Inferior parietal cortex (tissue), 1 donor: Measurements from ENCODE around the gene PRIMPOL.
A peak's percentile ranks its signal among the peaks of the same experiment; 100 is the strongest.
"Not testable (repeated sequence)": the region's sequence is repeated elsewhere in the genome, so short reads cannot be mapped to it uniquely, and the experiment has no call there.

Experiments used
- DNase-seq: peaks from one replicate; pipeline ENCODE4 v3.0.0-alpha.2; 2016; ENCODE audit errors: extremely low spot score

PRIMPOL gene, protein sequence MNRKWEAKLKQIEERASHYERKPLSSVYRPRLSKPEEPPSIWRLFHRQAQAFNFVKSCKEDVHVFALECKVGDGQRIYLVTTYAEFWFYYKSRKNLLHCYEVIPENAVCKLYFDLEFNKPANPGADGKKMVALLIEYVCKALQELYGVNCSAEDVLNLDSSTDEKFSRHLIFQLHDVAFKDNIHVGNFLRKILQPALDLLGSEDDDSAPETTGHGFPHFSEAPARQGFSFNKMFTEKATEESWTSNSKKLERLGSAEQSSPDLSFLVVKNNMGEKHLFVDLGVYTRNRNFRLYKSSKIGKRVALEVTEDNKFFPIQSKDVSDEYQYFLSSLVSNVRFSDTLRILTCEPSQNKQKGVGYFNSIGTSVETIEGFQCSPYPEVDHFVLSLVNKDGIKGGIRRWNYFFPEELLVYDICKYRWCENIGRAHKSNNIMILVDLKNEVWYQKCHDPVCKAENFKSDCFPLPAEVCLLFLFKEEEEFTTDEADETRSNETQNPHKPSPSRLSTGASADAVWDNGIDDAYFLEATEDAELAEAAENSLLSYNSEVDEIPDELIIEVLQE

DNA sequence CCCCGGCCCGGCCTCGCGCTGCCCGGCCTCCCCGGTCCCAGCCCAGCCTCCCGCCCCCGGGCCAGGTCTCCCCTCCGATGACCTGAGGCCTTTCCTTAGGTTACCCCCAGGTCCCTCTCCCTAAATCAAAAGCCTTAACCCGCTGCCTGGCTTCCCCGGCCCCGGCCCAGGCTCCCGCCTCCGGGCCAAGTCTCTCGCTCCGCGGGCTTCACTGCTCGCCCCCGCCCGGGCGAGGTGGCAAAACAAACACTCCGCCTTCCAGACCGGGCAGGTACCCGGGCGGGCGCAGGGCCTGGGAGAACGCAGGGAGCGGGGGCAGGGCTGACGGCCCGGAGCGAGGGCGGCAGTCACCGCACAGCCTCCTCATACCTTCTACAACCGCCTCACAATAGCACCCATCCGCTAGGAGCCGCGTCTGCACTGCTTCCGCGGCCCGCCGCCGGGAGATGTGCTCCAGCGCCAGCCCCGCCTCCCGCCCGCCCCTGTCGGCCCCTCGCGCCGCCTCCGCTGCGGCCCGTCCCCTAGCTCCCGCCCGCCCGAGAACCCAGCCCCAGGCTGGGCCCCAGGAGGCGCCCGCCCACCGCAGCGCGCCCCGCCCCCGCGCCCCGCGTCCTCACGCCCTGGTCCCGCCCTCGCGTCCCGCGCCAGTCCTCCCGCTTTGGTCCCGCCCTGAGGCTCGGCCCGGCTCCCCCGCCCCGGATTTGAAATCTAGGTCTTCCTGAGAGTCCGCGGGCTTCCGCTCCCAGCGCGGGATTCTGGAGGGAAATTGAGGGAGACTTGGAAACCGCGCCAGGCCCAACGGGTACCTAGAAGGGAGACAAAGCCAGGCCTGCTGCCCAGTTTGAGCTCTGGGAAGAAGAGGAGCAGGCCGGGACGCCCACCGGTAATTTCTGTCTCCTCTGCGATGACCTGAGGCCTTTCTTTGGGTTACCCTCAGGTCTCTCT is at the start of gene PRIMPOL, which contains the start of gene CASP3:
Gene PRIMPOL, plus strand, starts transcription at position 713 of the 945 bp plus-strand sequence. CDS start 7,403 bp downstream, outside the sequence.
Gene CASP3, minus strand, starts transcription at position 422 of the 945 bp plus-strand sequence. CDS start 10,994 bp downstream, outside the sequence.
- peak; percentile 88 for DNase-seq

DNA sequence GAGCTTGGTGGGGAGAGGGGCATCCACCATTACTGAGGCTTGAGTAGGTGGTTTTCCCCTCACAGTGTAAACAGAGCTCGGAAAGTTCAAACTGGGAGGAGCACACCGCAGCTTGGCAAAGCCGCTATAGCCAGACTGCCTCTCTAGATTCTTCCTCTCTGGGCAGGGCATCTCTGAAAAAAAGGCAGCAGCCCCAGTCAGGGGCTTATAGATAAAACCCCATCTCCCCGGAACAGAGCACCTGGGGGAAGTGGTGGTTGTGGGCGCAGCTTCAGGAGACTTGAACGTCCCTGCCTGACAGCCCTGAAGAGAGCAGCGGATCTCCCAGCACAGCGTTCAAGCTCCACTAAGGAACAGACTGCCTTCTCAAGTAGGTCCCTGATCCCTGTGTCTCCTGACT is 48.6 kb upstream of the PRIMPOL start:
- not testable (repeated sequence) for DNase-seq

DNA sequence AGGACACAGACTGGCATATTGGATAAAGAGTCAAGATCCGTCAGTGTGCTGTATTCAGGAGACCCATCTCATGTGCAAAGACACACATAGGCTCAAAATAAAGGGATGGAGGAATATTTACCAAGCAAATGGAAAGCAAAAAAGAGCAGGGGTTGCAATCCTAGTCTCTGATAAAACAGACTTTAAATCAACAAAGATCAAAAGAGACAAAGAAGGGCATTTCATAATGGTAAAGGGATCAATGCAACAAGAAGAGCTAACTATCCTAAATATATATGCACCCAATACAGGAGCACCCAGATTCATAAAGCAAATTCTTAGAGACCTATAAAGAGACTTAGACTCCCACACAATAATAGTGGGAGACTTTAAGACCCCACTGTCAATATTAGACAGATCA is 46.7 kb upstream of the PRIMPOL start:
- not testable (repeated sequence) for DNase-seq

DNA sequence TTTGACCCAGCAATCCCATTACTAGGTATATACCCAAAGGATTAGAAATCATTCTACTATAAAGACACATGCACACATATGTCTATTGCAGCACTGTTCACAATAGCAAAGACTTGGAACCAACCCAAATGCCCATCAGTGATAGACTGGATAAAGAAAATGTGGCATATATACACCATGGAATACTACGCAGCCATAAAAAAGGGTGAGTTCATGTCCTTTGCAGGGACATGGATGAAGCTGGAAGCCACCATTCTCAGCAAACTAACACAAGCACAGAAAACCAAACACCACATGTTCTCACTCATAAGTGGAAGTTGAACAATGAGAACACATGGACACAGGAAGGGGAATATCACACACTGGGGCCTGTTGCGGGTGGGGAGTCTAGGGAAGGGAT is 42.1 kb upstream of the PRIMPOL start:
- DNase-seq, result not testable (repeated sequence)

DNA sequence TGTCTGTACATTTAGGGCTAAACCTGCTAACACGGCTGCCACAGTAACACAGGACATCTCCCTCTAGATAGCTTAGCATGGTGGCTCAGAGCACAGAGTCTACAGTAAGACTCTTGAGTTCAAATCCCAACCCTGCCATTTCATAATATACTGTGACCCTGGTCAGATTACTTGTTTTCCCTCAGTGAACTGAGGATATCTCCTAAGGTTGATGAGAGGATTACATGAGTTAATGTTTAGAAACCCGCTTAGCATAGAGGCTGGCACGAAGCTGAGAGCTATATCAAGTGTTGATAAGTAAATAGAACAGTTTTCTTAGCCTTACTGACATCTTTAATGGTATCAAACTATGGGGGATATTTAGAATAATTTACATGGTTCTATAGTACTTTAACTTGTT is 37.5 kb upstream of the PRIMPOL start:
- no peak for DNase-seq

DNA sequence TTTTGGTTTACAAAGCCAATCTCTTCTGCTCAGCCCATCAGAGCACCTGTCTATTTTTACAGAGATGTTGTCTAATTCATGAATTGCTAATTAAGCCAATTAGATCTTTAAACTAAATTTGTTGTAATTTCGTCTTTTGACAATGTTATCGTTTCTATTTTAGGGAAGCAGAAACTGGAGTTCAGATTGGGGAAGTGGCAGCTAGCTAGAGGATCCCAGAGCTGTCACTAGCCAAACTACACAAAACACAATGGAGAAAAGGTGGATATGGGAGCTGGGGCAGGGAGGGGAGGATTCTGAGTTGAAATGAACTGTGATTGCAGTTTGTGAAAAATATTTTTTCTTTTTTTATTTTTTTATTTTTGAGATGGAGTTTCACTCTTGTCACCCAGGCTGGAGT is 36.1 kb upstream of the PRIMPOL start:
- DNase-seq, result no peak

DNA sequence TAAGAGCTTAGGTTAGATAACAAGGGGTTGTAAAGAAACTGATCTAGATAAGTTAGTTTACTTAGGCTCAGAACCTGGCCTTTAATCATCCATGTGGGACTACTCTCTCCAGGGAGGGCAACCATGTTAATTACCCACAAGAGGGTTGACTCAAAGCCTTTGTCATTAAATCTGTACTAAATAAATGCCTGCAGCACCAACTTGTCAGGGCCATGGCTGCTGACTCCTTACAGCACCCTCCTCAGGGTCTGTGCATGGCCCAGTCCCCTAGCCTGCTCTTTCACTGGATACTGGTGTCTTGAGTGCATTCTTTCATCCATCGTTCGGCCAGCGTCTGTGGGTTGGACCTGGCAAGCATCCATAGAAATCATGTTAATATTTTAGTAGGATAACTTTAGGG is 35.0 kb upstream of the PRIMPOL start:
- no peak for DNase-seq

DNA sequence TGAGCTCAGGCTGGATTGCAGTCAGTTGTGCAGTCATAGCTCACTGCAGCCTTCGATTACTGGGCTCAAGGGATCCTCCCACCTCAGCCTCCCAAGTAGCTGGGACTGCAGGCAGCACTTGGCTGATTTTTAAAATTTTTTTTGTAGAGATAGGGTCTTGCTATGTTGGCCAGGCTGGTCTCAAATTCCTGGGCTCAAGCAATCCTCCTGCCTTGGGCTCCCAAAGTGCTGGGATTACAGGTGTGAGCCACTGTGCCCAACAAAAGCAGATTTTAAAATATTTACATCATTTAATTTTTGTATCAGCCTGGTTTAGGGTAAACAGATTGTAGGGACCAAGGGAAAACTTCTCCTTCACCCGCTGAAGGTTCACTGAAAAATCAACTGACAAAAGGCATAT is 33.4 kb upstream of the PRIMPOL start:
- not testable (repeated sequence) for DNase-seq

DNA sequence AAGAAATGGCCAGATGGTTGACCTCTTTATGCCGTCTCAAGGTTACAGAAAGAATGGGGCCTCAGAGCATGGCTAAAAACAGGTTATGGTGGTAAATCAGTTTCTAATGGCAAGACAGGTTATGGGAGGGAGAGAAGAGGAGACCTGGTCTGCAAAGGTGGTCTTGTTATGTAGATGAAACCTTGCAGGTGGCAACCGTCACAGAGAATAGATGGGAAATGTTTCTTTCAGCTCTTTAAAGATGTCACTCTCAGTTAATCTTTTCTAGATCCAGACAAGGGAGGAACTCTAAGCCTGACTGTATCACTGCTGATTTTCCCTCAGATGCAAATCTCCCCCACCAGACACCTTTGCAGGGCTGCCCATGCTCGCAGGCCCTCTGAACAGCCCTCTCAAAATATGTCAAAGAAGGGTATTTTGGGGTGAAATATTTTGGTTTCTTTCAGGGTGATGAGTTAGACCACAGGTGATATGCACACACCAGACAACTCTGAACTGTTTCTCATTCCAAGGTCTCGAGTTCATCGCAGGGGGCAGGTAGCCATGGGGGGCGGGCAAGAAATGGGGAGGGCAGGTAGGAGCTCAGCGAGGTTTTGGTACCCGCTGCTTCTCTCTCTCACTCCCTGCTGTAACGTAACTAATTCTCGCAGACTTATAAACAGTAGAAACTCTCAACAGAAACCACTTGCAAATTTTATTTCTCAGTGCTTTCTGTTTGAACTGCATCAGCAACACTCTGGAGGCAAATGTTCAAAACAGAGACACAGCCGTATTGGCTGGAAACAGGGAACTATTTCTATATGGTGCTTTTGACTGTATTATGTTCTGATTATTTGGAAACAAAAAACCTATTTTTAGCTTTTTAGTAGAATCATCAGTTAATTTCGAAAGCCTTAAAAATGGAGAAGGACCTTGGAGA is 32.6 kb upstream of the PRIMPOL start:
- no peak for DNase-seq

DNA sequence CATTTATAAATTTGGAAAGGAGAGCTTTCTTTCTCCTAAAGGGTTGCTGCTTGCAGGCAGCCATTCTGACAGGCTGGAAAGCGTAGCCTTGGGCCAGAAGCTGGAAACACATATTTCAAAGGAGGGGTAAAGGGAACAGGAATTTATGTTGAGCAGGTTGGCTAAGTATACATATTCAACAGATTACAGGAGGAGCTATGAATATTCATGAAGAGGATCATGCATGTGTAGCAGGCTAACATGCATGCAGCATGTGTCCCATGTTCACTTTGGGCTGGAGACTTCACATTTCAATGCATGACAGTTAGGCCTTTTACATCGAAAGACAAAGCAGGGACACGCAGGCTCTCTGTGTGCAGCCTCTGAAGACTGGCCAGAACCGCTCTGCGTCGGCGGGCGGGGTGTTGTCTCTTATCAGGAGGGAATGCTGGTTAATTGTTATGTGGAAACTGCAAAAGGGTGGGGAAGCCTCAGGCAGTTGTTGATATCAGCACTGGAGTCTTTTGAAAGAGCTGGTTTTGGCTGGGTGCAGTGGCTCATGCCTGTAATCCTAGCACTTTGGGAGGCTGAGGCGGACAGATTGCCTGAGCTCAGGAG is 31.8 kb upstream of the PRIMPOL start:
- DNase-seq, result no peak

DNA sequence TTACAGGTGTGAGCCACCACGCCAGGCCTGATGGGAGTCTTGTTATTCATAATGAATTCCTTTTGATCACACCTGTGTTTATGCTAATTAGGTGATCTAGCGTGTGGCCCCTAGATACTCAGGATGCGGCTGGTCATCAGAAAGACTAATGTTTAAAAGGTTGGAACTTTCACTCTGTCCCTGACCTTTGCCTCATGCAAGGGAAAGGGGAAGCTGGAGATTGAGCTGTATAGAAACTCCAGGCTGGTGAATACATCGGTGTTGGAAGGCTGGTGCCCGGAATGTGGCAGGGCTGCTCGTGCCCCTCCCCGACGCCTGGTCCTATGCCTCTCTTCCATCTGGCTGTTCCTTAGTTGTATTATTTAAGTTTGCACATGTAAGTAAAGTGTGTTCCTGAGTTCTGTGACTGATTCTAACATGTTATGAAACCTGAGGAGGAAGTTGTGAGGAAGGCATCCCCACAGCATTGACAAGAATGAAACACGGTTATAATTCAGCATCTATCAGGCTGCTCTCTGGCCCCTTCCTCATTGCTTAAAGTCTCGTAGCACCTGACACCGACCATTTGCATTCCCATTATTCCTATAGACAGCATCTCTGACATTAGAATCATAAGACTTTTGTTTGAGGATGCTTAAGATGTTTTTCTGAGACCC is 29.2 kb upstream of the PRIMPOL start:
- no peak for DNase-seq

DNA sequence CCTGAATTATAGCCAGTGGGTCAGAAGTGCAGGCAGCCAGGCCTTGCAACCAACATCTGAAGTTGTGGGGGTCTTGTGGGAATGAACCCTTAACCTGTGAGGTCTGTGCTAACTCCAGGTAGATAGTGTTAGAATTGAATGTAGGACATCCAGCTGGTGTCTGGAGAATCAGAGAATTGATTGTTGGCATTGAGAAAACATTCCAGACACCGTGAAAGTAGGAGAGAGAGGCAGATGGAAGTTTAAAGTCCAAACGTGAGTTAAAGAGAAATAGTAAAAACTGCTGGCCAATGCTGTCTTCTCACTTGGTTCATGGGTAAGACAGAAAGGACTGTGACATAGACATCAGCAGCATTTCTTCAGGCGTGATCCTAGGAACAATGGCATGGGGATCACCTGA is 28.0 kb upstream of the PRIMPOL start:
- DNase-seq, result no peak

DNA sequence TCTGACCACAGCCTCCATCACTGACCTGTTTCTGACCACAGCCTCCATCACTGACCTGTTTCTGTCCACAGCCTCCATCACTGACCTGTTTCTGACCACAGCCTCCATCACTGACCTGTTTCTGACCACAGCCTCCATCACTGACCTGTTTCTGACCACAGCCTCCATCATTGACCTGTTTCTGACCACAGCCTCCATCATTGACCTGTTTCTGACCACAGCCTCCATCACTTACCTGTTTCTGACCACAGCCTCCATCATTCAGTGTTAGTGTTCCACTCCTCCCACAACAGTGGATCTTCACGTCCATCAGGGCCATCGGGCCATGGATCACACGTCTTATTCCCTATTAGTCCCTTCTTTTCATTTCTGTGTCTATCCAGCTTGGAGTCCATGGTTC is 25.0 kb upstream of the PRIMPOL start:
- DNase-seq, result not testable (repeated sequence)

DNA sequence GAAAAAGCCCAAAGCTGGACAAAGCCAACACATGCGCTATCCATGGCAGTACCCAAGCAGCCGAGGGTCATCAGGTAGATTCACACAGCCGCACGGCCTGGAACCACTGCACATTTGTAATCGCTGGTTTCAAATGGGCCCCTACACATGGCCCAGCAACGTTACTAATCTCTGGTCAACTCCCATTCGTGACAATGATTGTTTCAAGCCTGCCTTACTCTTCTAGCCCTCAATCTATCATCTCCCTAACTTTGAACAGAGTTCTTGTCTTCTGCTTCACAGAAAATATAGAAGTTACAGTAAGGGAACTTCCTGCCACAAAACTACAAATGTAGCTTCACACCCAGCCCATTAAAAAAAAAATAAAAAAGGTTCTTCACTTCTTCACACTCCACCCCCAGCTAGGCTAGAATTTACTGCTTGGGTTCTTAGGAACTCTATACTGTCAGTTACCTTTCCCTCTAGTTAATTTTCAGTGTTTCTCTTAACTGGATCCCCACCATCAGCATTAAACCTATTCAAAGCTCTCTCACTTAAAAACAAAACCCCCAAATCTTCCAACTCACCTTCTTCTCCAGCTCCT is 24.5 kb upstream of the PRIMPOL start:
- no peak for DNase-seq

DNA sequence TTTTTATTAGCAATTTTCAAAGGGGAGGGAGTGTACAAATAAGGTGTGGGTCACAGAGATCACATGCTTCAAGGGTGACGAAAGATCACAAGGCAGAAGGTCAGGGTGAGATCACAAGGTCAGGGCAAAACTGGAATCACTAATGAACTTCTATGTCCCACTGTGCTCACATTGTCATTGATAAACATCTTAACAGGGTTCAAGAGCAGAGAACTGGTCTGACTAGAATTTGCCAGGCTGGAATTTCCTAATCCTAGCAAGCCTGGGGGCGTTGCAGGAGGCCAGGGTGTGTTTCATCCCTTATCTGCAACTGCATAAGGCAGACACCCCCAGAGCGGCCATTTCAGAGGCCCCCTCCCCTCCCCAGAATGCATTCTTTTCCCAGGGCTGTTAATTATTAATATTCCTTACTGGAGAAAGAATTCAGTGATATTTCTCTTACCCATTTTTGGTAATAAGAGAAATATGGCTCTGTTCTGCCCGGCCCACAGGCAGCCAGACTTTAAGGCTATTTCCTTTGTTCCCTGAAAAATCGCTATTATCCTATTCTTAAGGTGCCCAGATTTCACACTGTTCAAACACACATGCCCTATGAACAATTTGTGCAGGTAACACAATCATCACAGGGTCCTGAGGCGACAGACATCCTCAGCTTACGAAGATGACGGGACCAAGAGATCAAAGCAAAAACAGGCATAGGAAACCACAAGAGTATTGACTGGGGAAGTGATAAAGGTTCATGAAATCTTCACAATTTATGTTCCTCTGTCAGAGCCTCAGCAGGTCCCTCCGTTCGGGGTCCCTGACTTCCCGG is 23.5 kb upstream of the PRIMPOL start:
- not testable (repeated sequence) for DNase-seq

DNA sequence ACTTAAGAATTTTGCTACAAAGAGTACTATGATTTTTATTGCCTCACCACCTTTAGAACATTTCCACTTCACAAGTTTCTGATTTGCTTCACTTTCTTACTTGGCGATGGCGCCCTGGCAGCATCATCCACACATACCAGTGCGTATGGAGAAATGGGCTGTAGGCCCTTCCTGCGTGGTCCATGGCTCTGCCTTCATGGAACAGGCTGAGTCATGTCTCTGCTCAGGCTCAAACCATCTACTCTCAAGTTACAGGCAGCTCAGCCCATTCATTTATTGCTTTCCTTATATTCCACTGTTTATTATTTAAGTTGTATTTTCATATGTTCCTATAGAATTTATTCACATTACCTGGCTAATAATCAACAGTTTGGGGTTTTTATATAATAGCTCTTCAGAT is 21.4 kb upstream of the PRIMPOL start:
- DNase-seq, result no peak

DNA sequence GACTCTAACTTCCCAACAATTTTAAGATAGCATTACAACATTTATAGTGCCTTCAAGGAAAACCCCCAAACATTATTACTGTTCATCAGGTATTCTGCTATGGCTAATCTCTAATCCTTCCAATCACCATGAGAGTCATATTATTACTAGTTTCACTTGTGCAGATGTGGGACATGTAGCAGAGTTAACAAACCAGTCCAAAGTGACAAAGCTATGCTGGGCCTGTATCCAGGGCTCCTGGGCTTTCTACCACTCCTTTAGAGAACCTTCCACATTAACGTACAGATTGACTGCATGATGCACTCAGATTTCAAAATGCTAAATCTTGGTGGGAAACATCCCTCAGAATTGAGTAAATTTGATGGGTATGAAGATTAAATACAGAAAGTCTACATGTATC is 16.7 kb upstream of the PRIMPOL start:
- no peak for DNase-seq

DNA sequence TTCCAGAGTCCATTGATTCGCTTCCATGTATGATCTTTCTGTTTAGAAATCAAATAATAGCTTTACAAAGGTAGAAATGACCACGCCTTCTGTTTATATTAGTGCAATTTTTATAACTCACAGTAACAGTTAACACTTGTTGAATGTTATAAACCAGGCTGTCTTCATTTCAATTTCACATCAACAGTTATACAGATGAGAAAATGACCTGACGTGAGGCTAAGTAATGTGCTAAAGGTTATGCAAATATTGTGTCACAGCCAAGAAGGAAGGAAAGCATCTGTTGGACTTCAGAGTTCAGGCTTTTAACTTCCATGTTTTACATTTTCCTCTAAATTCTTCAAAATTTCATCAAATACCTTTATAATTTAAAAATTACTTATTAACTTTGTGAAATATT is 14.2 kb upstream of the PRIMPOL start:
- DNase-seq, result no peak

DNA sequence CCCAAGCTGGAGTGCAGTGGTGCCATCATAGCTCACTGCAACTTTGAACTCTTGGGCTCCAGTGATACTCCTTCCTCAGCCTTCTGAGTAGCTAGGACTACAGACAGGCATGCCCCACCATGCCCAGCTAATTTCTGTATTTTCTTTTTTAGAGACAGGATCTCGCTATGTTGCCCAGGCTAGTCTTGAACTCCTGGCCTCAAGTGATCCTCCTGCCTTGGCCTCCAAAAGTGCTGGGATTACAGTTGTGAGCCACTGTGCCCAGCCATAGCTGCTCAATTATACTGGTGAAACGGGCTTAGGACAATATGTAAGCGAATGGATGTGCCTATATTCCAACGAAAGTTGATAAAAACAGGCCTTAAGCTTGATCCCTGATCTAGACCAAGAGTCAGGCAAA is 13.4 kb upstream of the PRIMPOL start:
- no peak for DNase-seq
